Measurements from ENCODE around the gene PARP14. TPM values are rescaled to one million over a fixed set of nuclear protein-coding genes. Genes with fewer than 3 reads are reported as not detected.

The PARP14 gene
- total RNA-seq, 2 donors from 2014 or later: 31.6 to 31.9 TPM

DNA sequence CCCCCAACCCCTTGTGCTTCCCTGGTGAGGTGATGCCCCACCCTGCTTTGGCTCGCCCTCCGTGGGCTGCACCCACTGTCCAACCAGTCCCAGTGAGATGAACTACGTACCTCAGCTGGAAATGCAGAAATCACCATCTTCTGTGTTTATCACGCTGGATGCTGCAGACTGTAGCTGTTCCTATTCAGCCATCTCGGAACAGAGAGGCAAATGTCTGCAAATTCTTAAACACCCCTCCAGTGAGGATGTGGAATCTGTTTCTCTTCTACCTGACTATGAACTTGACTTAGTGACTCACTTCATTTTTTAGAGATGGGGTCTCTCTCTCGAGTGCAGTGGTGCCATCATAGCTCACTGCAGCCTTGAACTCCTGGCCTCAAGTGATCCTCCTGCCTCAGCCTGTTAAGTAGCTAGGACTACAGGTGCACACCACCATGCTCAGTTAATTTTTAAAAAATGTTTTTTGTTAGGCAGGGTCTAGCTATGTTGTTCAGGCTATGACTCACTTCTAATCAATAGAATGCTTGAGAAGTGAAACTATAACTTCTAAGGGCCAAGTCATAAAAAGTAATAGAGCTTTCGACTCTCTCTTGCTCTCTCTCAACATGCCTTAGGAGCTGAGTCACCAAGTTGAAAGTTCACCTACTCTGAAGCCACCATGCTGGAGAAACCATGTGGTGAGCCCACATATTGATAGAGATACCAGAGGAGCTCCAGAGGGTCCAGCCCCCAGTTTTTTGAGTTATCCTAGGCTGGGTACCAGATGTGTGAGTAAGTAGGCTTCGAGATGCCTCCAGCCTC is 11.5 kb upstream of the PARP14 start:
- intact Hi-C loops (cut with DNase I): no loop called here
- WGBS, 2 donors: 77 to 78% methylated on average over 6 to 8 of the region's 8 CpGs
- no peaks in the 10 kb centered on the region for H3K9me3 ChIP-seq
- H3K4me1 ChIP-seq: peaks cover 6% of the 10 kb centered on the region
- TF ChIP-seq POLR2A (IDR thresholded peaks at IDR 0.05): no peak
- TF ChIP-seq, protein P1, sequence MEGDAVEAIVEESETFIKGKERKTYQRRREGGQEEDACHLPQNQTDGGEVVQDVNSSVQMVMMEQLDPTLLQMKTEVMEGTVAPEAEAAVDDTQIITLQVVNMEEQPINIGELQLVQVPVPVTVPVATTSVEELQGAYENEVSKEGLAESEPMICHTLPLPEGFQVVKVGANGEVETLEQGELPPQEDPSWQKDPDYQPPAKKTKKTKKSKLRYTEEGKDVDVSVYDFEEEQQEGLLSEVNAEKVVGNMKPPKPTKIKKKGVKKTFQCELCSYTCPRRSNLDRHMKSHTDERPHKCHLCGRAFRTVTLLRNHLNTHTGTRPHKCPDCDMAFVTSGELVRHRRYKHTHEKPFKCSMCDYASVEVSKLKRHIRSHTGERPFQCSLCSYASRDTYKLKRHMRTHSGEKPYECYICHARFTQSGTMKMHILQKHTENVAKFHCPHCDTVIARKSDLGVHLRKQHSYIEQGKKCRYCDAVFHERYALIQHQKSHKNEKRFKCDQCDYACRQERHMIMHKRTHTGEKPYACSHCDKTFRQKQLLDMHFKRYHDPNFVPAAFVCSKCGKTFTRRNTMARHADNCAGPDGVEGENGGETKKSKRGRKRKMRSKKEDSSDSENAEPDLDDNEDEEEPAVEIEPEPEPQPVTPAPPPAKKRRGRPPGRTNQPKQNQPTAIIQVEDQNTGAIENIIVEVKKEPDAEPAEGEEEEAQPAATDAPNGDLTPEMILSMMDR (IDR thresholded peaks at IDR 0.05): no peak
- ATAC-seq (peak; percentile 81), DNase-seq (no peak)
- no peak overlapping the region for H3K4me3 ChIP-seq
- H3K27ac ChIP-seq: no peak overlapping the region
- H3K27me3 ChIP-seq: no peaks in the 10 kb centered on the region
- H3K36me3 ChIP-seq (replicated peaks in 1 of 2; ENCODE audit: insufficient read depth in 1 of 2, low read depth in 2 of 2): no peaks in the 10 kb centered on the region

DNA sequence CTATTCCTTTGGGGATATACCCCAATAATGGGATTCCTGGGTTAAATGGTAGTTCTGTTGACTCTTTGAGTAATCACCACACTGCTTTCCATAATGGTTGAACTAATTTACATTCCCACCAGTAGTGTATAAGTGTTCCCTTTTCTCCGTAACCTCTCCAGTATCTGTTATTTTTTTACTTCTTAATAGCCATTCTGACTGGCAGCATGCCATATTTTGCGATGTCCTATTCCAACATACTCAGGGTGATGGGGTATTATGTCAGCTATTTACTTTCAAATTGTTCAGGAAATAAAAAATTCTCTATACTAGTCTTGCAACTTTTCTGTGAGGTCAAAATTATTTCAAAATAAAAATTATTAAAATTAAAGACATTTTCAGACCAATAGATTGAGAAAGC is 9.1 kb upstream of the PARP14 start:
- intact Hi-C loops (cut with DNase I): no loop called here
- no peak overlapping the region for H3K4me3 ChIP-seq
- peaks cover 6% of the 10 kb centered on the region for H3K4me1 ChIP-seq
- no peak overlapping the region for H3K27ac ChIP-seq
- DNase-seq (peak in 1 of 4 donors; percentile 24), ATAC-seq (no peak)
- H3K9me3 ChIP-seq: no peaks in the 10 kb centered on the region
- TF ChIP-seq POLR2A (IDR thresholded peaks at IDR 0.05): no peak
- TF ChIP-seq, protein P1 (IDR thresholded peaks at IDR 0.05): no peak
- H3K36me3 ChIP-seq (replicated peaks in 1 of 2; ENCODE audit: insufficient read depth in 1 of 2, low read depth in 2 of 2): no peaks in the 10 kb centered on the region
- 41 to 62% methylated on average over 2 of the region's 2 CpGs for WGBS, 2 donors
- H3K27me3 ChIP-seq: no peaks in the 10 kb centered on the region

DNA sequence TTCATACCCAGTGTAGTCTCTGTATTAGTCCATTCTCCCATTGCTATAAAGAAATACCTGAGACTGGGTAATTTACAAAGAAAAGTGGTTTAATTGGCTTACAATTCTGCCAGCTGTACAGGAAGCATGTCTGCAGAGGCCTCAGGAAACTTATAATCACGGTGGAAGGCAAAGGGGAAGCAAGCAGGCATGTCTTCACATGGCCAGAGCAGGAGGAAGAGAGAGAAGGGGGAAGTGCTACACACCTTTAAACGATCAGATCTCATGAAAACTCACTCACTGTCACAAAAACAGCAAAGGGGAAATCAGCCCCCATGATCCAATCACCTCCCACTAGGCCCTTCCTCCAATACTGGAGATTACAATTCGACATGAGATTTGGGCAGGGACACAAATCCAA is 6.3 kb upstream of the PARP14 start:
- Histone ChIP-seq H3K27me3 (no peaks in the 10 kb centered on the region), H3K4me3 (no peak overlapping the region), H3K36me3 (replicated peaks in 1 of 2; ENCODE audit: insufficient read depth in 1 of 2, low read depth in 2 of 2) (no peaks in the 10 kb centered on the region), H3K27ac (no peak overlapping the region), H3K9me3 (no peaks in the 10 kb centered on the region), H3K4me1 (peaks cover 10% of the 10 kb centered on the region)
- no peak for DNase-seq
- TF ChIP-seq, protein P1 (IDR thresholded peaks at IDR 0.05): no peak
- TF ChIP-seq POLR2A (IDR thresholded peaks at IDR 0.05): no peak
- ATAC-seq: no peak
- WGBS, 2 donors: 63 to 79% methylated on average over 3 of the region's 3 CpGs
- intact Hi-C loops (cut with DNase I): no loop called here

DNA sequence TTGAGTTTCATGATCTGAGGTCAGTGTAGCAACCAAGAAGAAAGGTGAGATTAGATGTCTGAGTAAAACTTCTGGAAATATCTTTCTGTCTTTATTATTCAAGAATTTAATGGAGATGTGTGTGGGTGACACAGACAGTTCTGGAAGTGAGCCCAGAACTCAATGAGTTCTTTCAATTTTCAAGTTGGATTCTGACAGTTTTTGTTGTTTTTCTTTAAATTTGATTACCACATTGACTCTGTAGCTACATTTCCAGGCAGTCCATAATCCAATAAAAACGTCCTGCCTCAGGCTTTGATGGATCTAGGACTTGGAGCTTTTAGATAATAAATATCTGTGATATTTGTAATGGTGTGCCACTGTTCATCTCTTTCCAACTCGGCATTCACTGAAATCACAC is 3.9 kb upstream of the PARP14 start:
- no peak for TF ChIP-seq POLR2A (IDR thresholded peaks at IDR 0.05)
- TF ChIP-seq, protein P1 (IDR thresholded peaks at IDR 0.05): no peak
- DNase-seq: no peak
- WGBS, 2 donors: 32 to 37% methylated on average over 2 of the region's 2 CpGs
- H3K36me3 ChIP-seq (replicated peaks in 1 of 2; ENCODE audit: insufficient read depth in 1 of 2, low read depth in 2 of 2): no peaks in the 10 kb centered on the region
- no peak overlapping the region for H3K4me3 ChIP-seq
- H3K4me1 ChIP-seq: peaks cover 22% of the 10 kb centered on the region
- intact Hi-C loops (cut with DNase I): no loop called here
- no peak for ATAC-seq
- no peak overlapping the region for H3K27ac ChIP-seq
- H3K27me3 ChIP-seq: no peaks in the 10 kb centered on the region
- H3K9me3 ChIP-seq: no peaks in the 10 kb centered on the region

DNA sequence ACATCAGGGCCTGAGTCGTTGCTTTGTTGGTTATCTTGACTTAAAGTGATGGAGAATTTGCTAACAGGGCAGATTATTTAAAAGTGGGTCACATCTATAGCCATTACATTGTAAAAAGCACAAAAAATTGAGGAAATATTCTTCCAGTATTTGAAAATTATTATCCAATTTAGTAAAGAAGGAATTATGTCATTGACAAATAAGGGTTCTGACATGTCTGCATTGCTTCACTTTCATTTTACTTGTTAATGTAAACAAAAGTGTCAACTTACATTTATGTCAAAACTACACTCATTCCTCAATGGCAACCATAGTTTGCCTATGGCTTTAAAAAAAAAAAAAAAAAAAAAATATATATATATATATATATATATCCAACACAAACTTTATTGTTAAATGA is 3.4 kb upstream of the PARP14 start:
- no peak overlapping the region for H3K4me3 ChIP-seq
- no peaks in the 10 kb centered on the region for H3K36me3 ChIP-seq (replicated peaks in 1 of 2; ENCODE audit: insufficient read depth in 1 of 2, low read depth in 2 of 2)
- TF ChIP-seq, protein P1 (IDR thresholded peaks at IDR 0.05): no peak
- TF ChIP-seq POLR2A (IDR thresholded peaks at IDR 0.05): no peak
- no peak for DNase-seq
- H3K9me3 ChIP-seq: no peaks in the 10 kb centered on the region
- H3K27ac ChIP-seq: no peak overlapping the region
- no peaks in the 10 kb centered on the region for H3K27me3 ChIP-seq
- 31 to 38% methylated on average over 1 of the region's 1 CpG for WGBS, 2 donors
- ATAC-seq: no peak
- H3K4me1 ChIP-seq: peaks cover 27% of the 10 kb centered on the region
- intact Hi-C loops (cut with DNase I): no loop called here
